HEK293 (cell line): ENCODE measurements around the gene PLS3.

Experiments used
- CTCF ChIA-PET: fragments of 350-600 bp; formaldehyde crosslinking; extraction: SDS; loops from one replicate; lab custom pipeline; 2021; ENCODE audit warnings: antibody characterized with exemption; lab: Yijun Ruan, JAX
- POLR2A ChIA-PET: fragments of 300-600 bp; formaldehyde crosslinking; extraction: SDS; loops from one replicate; lab custom pipeline; 2020; ENCODE audit warnings: antibody characterized with exemption, inconsistent platforms; lab: Yijun Ruan, JAX
- H3K27ac ChIP-seq: fragments of 200-500 bp; sonication (Bioruptor generic); 2 replicates; pipeline ENCODE4 v1.5.1; 2014; ENCODE audit warnings: low read depth, low read length, control low read depth, inconsistent platforms; ENCODE audit errors: extremely low read depth
- H3K36me3 ChIP-seq, 2 experiments: fragments of 200-500 bp in 1 of 2; sonication (Bioruptor generic) in 1 of 2; 1 replicate in 1 of 2; 2 replicates in 1 of 2; pipeline ENCODE4 v1.5.1; 2014 to 2017; ENCODE audit warnings: inconsistent platforms in 2 of 2, low read length in 2 of 2; ENCODE audit not compliant: control insufficient read depth in 2 of 2, insufficient read depth in 1 of 2
- H3K4me1 ChIP-seq: fragments of 200-500 bp; sonication (Bioruptor generic); 2 replicates; pipeline ENCODE4 v1.5.1; 2014; ENCODE audit warnings: mild to moderate bottlenecking, low read length, inconsistent platforms; ENCODE audit not compliant: control insufficient read depth, insufficient read depth
- H3K4me3 ChIP-seq: 2 replicates; pipeline ENCODE4 v1.5.1; 2011; ENCODE audit warnings: low read depth, mild to moderate bottlenecking, control low read depth, low read length, moderate library complexity
- H3K9me3 ChIP-seq: fragments of 200-500 bp; sonication (Bioruptor generic); 2 replicates; pipeline ENCODE4 v1.5.1; 2014; ENCODE audit warnings: low read depth, low read length, inconsistent platforms; ENCODE audit not compliant: control insufficient read depth, insufficient read depth
- AEBP2 ChIP-seq: fragments of 450-650 bp; formaldehyde crosslinking; IDR thresholded peaks from 2 replicates; pipeline ENCODE4 v1.5.1; 2016; ENCODE audit warnings: missing biosample characterization, missing genetic modification characterization, borderline replicate concordance
- GLIS1 ChIP-seq: fragments of 450-650 bp; formaldehyde crosslinking; IDR thresholded peaks from 2 replicates; pipeline ENCODE4 v1.5.1; 2016; ENCODE audit warnings: missing biosample characterization, missing genetic modification characterization
- OVOL3 ChIP-seq: fragments of 450-650 bp; formaldehyde crosslinking; IDR thresholded peaks from 2 replicates; pipeline ENCODE4 v1.5.1; 2016; ENCODE audit warnings: missing biosample characterization, missing genetic modification characterization
- PRDM4 ChIP-seq: fragments of 450-650 bp; formaldehyde crosslinking; IDR thresholded peaks from 2 replicates; pipeline ENCODE4 v1.5.1; 2017; ENCODE audit warnings: missing biosample characterization, missing genetic modification characterization
- PRDM6 ChIP-seq: fragments of 450-650 bp; formaldehyde crosslinking; IDR thresholded peaks from 2 replicates; pipeline ENCODE4 v1.5.1; 2017; ENCODE audit warnings: missing biosample characterization, missing genetic modification characterization
- SCRT2 ChIP-seq: fragments of 450-650 bp; formaldehyde crosslinking; IDR thresholded peaks from 2 replicates; pipeline ENCODE4 v1.5.1; 2016; ENCODE audit warnings: missing biosample characterization, missing genetic modification characterization
- SP2 ChIP-seq: fragments of 450-650 bp; formaldehyde crosslinking; IDR thresholded peaks from 2 replicates; pipeline ENCODE4 v1.5.1; 2016; ENCODE audit warnings: missing biosample characterization, missing genetic modification characterization
- ZFP37 ChIP-seq: fragments of 450-650 bp; formaldehyde crosslinking; IDR thresholded peaks from 2 replicates; pipeline ENCODE4 v1.5.1; 2016; ENCODE audit warnings: missing biosample characterization, missing genetic modification characterization
- ZFP41 ChIP-seq: fragments of 450-650 bp; formaldehyde crosslinking; IDR thresholded peaks from 2 replicates; pipeline ENCODE4 v1.5.1; 2016; ENCODE audit warnings: missing biosample characterization, missing genetic modification characterization, borderline replicate concordance
- ZNF174 ChIP-seq: fragments of 450-650 bp; formaldehyde crosslinking; IDR thresholded peaks from 2 replicates; pipeline ENCODE4 v1.5.0; 2017; ENCODE audit warnings: missing biosample characterization, mild to moderate bottlenecking, missing genetic modification characterization
- ZNF202 ChIP-seq: fragments of 450-650 bp; formaldehyde crosslinking; IDR thresholded peaks from 2 replicates; pipeline ENCODE4 v1.5.1; 2016; ENCODE audit warnings: missing biosample characterization, missing genetic modification characterization, borderline replicate concordance
- ZNF211 ChIP-seq: fragments of 450-650 bp; formaldehyde crosslinking; IDR thresholded peaks from 2 replicates; pipeline ENCODE4 v1.5.1; 2016; ENCODE audit warnings: low read depth, missing biosample characterization, missing genetic modification characterization
- ZNF221 ChIP-seq: fragments of 450-650 bp; formaldehyde crosslinking; IDR thresholded peaks from 2 replicates; pipeline ENCODE4 v1.5.1; 2017; ENCODE audit warnings: missing biosample characterization, missing genetic modification characterization, borderline replicate concordance
- ZNF26 ChIP-seq: fragments of 450-650 bp; formaldehyde crosslinking; IDR thresholded peaks from 2 replicates; pipeline ENCODE4 v1.5.1; 2016; ENCODE audit warnings: missing biosample characterization, missing genetic modification characterization
- ZNF274 ChIP-seq, 2 experiments: fragments of 200-500 bp in 1 of 2; fragments of 450-650 bp in 1 of 2; sonication (Bioruptor generic) in 1 of 2; formaldehyde crosslinking in 1 of 2; IDR thresholded peaks; 2 replicates each; pipeline versions ENCODE4 v1.5.1 to v1.6.1; 2014 to 2016; ENCODE audit warnings: borderline replicate concordance in 1 of 2, inconsistent platforms in 1 of 2, low read length in 1 of 2, missing biosample characterization in 1 of 2, missing genetic modification characterization in 1 of 2
- ZNF302 ChIP-seq: fragments of 450-650 bp; formaldehyde crosslinking; IDR thresholded peaks from 2 replicates; pipeline ENCODE4 v1.5.1; 2016; ENCODE audit warnings: missing biosample characterization, missing genetic modification characterization, low read depth
- ZNF354C ChIP-seq: fragments of 450-650 bp; formaldehyde crosslinking; IDR thresholded peaks from 2 replicates; pipeline ENCODE4 v1.5.1; 2016; ENCODE audit warnings: missing biosample characterization, missing genetic modification characterization, low read depth, borderline replicate concordance
- ZNF473 ChIP-seq: fragments of 450-650 bp; formaldehyde crosslinking; IDR thresholded peaks from 2 replicates; pipeline ENCODE4 v1.5.1; 2017; ENCODE audit warnings: missing biosample characterization, missing genetic modification characterization
- ZNF510 ChIP-seq: fragments of 450-650 bp; formaldehyde crosslinking; IDR thresholded peaks from 2 replicates; pipeline ENCODE4 v1.5.1; 2018; ENCODE audit warnings: mild to moderate bottlenecking, missing genetic modification characterization, missing biosample characterization; ENCODE audit not compliant: insufficient replicate concordance
- ZNF555 ChIP-seq: fragments of 450-650 bp; formaldehyde crosslinking; conservative IDR thresholded peaks from 2 replicates; pipeline ENCODE4 v1.5.1; 2017; ENCODE audit warnings: missing biosample characterization, mild to moderate bottlenecking, missing genetic modification characterization, inconsistent platforms
- ZNF560 ChIP-seq: fragments of 450-650 bp; formaldehyde crosslinking; IDR thresholded peaks from 2 replicates; pipeline ENCODE4 v1.5.1; 2017; ENCODE audit warnings: missing biosample characterization, missing genetic modification characterization, borderline replicate concordance
- ZNF621 ChIP-seq: fragments of 450-650 bp; formaldehyde crosslinking; IDR thresholded peaks from 2 replicates; pipeline ENCODE4 v1.5.1; 2017; ENCODE audit warnings: missing biosample characterization, missing genetic modification characterization
- ZNF639 ChIP-seq: fragments of 450-650 bp; formaldehyde crosslinking; IDR thresholded peaks from 2 replicates; pipeline ENCODE4 v1.5.1; 2016; ENCODE audit warnings: missing biosample characterization, missing genetic modification characterization
- ZNF658 ChIP-seq: fragments of 450-650 bp; formaldehyde crosslinking; IDR thresholded peaks from 2 replicates; pipeline ENCODE4; 2016; ENCODE audit warnings: missing biosample characterization, missing genetic modification characterization
- ZNF670 ChIP-seq: fragments of 450-650 bp; formaldehyde crosslinking; IDR thresholded peaks from 2 replicates; pipeline ENCODE4 v1.5.1; 2016; ENCODE audit warnings: missing biosample characterization, missing genetic modification characterization, low read depth
- ZNF768 ChIP-seq: fragments of 450-650 bp; formaldehyde crosslinking; IDR thresholded peaks from 2 replicates; pipeline ENCODE4 v1.5.1; 2018; ENCODE audit warnings: missing biosample characterization, mild to moderate bottlenecking, missing genetic modification characterization
- ZSCAN5A ChIP-seq: fragments of 450-650 bp; formaldehyde crosslinking; IDR thresholded peaks from 2 replicates; pipeline ENCODE4 v1.5.1; 2016; ENCODE audit warnings: missing biosample characterization, missing genetic modification characterization

The PLS3 gene

GRCh38 chrX:115696939-115697338 is 136.0 kb downstream of the PLS3 start (continued):
- no peak for TF ChIP-seq ZNF274 (IDR thresholded peaks at IDR 0.05; ENCODE audit: low read length)
- TF ChIP-seq ZNF274 (tag by site-specific recombination; IDR thresholded peaks at IDR 0.05; ENCODE audit: borderline replicate concordance), result no peak
- no peak for TF ChIP-seq ZNF768 (tag by site-specific recombination)
- TF ChIP-seq ZNF302 (tag by site-specific recombination), result no peak
- no peak for TF ChIP-seq ZFP37 (tag by site-specific recombination)
- TF ChIP-seq ZNF639 (tag by site-specific recombination), result no peak
- TF ChIP-seq ZNF354C (tag by site-specific recombination), result no peak
- TF ChIP-seq SP2, result no peak
- no peak for TF ChIP-seq ZNF621 (tag by site-specific recombination)
- TF ChIP-seq ZNF670 (tag by site-specific recombination), result no peak
- TF ChIP-seq ZNF658 (tag by site-specific recombination), result no peak
- no peak for TF ChIP-seq SCRT2 (tag by site-specific recombination)
- TF ChIP-seq ZNF174 (tag by site-specific recombination), result no peak
- TF ChIP-seq ZNF211 (tag by site-specific recombination), result no peak
- TF ChIP-seq ZNF26, result no peak
- no peak for TF ChIP-seq ZNF221 (tag by site-specific recombination)

GRCh38 chrX:115697806-115698205 is 136.8 kb downstream of the PLS3 start:
- H3K4me3 ChIP-seq, result no peak overlapping the region
- CTCF ChIA-PET, result no interaction called here
- H3K36me3 ChIP-seq, result no peaks in the 10 kb centered on the region
- TF ChIP-seq ZNF202 (no peak), ZNF560 (tag by site-specific recombination) (no peak), GLIS1 (tag by site-specific recombination) (no peak), ZFP41 (no peak), ZNF555 (no peak), AEBP2 (no peak), ZNF473 (tag by site-specific recombination) (no peak), OVOL3 (no peak), PRDM6 (tag by site-specific recombination) (no peak), PRDM4 (no peak), ZSCAN5A (no peak), ZNF510 (tag by site-specific recombination) (no peak)
- H3K4me1 ChIP-seq, result no peaks in the 10 kb centered on the region
- POLR2A ChIA-PET, result no interaction called here
- no peak overlapping the region for H3K27ac ChIP-seq
- no peaks in the 10 kb centered on the region for H3K9me3 ChIP-seq
